NCI-H1930 (cell line): Measurements from ENCODE around the gene C1QTNF7.

Experiments
- DNase-seq, 2 experiments: peaks; one replicate each; lab custom pipeline; 2025; lab: John Stamatoyannopoulos, UW

C1QTNF7 gene

DNA sequence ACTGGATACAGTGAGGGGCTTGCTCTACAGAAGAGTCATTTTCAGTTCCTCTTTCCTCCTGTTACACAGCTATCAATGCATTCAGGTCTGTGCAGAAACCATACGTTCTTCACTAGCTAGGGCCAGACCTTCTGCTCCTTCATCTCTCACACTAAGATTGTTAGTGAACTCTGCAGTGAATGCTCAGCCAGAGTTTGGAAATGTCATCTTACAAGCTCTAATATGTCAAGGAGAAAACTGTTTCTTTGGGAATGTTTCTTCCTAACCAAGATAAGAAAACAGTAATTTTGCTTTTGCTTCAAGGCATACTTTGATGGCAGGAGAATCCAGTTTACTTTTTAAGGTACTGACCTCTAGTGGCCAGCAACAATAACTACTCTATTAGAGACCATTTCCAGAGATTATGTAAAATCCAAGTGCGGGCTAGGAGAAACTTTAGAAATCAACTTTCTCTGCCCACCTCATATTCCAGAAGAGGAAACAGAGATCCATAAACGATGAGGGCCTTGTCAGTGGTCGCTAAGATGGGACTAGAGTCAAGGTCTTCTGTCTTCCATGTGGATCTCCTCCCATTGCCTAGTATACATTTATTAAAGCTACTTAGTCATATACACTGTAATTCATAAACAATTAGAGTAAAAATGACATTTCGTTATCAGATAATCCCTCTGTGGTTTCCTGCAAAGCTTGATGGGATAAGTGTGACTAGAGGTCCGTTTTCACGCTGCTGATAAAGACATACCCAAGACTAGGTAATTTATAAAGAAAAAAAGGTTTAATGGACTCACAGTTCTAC lies 29.8 kb downstream of the C1QTNF7 start:
- peak in 1 of 2 experiments; percentile 6 for DNase-seq

DNA sequence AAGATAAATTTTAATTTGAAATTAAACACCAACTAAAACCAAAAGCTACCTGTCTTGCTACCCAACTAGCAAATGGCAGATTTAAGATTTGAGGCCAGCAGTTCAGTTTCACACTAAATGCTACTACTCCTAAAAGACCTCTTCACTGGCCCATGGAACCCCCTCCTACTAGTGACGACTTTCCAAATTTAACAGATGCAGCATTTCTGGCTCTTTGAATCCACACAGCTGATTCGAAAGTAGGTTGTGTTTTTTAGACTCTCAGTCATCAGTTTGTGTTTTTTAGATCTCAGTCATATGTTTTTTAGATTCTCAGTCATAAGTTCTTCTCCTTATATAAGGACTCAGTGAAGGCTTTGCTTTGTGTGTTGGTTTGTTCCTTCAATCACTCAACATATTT lies 30.8 kb downstream of the C1QTNF7 start:
- DNase-seq, result no peak

DNA sequence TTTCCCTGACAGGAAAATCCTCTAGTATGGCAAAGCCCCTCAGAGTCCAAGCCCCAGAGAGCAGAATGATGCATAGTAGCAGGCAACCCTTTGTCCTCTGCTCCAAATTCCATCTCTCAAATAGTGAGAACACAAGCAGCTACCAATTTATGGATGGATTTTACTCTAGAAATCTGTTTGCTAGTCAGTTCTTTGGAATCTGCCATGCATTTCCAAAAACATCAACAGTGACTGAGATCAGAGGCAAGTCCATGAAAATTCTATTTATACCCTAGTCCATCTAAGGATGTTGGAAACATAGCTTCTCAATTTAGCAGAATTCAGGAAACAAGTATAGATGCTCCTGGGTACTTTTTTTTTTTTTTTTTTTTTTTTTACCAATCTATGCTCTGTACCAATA lies 31.9 kb downstream of the C1QTNF7 start:
- no peak for DNase-seq

DNA sequence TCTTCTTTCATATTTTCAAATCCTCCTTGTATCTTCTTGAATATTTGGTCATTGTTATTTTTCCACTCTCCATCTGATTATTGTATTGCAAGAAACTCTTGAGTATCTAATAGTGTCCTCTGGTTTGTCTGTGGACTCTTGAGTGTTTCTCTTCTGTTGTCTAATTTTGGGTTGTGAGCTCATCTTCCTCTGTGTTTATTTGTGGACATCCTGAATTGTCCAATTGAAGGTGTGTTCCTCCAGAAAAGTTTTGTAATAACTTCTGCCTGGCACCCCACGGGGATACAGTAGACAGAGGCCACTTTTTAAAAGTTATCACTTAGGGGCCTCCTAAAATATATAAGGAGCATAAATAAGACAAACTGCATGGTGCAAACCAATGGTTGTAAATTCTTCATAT lies 38.8 kb downstream of the C1QTNF7 start:
- DNase-seq, result no peak

DNA sequence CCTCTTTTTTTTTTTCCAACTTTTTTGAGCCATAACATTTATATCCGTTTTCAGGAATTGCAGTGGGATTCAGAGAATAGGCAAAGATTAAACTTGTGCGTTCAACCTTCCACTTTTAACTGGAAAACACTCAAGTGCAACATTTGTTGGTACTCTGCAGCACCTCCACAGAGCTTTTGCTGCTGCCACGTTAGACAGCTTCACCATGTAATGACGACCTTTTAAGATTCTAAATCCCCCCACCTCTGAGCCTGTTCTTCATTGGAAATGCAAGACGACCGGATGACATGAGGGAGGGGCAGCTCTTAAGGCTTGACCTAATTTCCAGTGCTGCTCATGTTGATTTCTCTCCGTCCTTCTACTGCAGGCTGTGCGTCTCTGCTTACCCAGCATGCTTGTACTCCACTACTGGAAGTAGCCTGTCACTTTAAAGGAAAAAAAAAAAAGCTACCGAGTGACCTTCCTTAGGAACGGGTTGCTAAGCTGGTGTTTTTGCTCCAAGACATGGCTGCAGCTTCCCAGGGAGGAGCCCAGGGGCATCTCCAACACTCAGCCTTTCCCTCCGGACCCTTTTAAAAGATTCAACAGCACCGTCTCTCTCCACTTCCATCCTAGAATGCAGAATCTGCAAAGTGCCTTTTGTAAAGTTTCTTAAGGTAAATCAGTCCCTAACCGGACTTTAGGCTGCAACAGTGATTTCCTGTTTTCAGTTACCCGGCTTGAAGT lies 41.7 kb downstream of the C1QTNF7 start, which contains the start of gene CC2D2A:
Gene CC2D2A (plus strand): TSS at position 481 of the 726 bp plus-strand sequence. CDS start 6,051 bp downstream, outside the sequence.
- no peak for DNase-seq

DNA sequence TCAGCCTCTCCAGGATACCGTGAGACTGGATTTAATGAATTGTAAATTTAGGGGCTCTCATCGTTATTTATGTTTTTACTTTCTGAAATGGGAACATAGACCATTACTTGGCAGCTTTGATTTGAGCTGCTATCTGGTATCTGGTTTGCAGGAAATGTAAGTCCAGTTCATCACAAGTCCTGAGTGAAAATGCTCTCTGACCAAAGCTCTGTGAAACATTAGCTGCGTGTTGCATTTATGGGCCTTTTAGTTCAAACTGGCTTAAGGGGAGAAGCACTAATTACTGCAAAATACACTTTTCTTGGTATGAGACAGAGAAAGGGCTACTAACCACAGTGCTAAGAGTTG lies 42.3 kb downstream of the C1QTNF7 start:
- no peak for DNase-seq

DNA sequence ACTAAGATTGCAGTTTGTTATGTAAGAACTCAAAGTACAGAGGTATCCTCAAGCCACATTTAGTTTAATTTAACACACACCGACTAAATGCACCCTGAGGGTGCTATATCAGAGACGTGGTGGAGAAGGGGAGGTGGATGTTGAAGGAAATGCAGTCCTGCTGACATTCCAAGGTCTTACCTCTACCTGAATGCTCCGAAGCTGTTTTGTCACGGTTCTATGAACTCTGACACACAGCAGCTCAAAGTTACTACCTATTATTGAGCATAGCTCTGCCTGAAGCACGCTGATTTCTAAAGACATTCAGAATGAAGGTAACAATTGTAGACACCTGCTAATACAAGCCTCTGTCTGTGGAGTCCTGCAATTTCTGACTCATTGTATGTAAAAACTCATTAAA lies 48.6 kb downstream of the C1QTNF7 start:
- DNase-seq, result no peak

DNA sequence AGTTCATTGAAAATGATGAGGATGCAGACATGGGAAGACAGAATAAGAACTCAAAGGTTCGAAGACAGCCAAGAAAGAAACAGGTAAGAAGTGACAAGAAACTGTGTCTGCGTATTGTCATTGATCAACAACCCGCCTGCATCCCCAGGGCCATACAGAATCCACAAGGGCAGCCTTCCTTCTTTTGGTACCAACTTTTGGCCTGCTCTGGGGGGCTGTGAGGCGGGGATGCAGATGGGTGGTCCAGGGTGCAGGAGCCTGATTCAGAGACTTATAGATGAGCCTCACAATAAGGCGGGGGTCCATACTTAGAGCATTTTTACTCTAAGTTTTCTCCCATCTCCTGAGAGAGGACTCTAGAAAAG lies 50.9 kb downstream of the C1QTNF7 start:
- no peak for DNase-seq

DNA sequence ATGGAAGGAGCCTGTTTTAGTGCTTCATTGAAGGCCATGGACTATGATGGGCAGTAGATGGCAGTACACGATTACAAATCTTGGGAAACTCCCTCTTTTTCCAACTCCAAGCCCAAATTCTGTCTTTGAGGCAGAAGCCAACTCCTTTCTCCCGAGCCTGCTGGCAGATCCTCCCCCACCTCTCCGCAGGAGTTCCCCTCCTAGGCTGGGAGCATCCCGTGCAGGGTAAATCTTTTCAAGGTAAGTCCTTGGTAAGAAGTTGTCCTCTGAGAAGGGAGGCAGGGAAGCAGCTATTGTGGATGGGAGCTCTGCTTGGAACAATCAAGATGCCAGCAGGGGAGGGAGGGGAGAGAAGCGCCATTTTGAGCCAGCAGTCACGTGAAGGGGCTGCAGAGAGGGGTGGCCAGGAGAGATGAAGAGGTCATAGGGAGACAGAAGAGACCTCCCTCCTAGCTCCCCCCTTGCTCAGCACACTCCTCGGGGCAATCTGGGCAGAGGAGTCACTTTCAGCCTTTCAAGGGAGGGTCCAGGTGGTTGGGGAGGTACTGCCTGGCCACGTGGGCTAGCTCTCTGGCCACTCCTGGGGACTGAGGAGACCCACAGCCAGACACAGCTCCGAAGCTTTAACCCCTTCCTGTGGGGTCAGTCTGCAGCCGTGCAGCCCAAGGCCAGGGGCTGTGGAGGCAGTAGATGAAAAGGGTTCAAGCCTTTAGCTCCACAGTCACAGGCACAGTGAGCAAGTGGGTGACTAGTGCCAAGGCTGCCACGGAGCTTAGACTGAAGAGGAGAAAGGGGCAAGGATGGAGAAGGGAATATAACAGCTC lies 51.5 kb downstream of the C1QTNF7 start:
- peak; percentile 29 to 43 for DNase-seq

DNA sequence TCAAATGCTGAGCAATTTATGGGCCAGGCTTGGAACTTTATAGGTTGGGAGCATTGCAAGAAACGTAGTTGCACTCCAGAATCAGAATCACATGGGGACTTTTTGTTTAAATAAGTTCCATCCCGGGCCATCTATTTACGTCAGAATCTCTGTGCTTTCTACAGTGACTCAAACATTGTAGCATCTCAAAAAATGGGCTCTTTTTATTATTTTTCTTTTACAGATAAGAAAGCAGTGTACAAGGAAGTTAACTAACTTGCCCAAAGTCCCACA lies 52.0 kb downstream of the C1QTNF7 start:
- no peak for DNase-seq

DNA sequence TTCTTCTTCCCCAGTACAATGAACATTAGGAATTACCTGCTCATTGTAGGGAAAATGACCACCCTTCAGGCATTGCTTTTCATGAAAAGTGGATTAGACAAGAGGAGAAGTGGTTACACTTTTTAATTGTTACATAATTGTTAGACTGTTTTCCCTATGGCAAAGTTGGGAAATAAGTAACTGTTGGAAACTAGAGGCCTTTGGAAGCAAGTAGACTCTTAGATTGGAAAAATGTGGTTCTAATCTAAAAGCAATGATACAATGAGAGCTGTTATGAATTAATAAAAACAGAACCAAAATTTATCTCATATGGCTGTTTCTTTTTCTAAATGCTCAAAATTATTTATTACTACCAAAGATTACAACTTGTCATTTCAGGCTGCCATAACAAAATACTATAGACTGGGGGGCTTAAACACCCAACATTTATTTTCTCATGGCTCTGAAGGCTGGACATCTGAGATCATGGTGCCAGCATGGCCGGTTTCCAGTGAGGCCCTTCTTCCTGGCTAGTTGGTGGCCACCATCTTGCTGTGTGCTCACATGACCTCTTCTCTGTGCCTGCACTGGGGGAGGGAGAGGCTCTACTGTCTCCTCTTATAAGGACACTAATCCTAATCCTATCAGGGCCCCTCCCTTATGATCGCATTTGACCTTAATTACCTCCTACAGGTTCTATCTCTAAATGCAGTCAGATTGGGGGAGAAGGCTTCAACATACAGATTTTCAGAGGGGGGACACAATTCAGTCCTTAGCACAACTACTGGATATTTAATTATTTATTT lies 54.3 kb downstream of the C1QTNF7 start:
- no peak for DNase-seq

DNA sequence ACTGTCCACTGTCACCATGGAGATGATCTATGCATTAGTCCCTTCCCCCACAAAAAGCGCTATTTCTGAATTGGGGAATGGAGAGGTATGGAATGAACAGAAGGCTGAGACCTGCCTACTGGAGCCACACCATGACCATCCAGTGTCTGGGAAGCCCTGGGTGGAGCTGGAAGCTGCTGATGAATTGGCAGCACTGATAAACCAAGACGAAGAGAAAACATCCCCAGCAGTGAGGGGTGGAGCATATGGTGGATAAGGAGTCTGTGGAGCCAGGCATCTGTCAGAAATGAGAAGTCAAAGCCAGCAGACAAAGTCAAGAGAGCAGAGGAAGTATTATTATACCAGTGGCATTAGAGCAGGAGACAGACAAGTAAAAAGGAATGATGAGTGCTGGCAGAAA lies 55.0 kb downstream of the C1QTNF7 start:
- no peak for DNase-seq

DNA sequence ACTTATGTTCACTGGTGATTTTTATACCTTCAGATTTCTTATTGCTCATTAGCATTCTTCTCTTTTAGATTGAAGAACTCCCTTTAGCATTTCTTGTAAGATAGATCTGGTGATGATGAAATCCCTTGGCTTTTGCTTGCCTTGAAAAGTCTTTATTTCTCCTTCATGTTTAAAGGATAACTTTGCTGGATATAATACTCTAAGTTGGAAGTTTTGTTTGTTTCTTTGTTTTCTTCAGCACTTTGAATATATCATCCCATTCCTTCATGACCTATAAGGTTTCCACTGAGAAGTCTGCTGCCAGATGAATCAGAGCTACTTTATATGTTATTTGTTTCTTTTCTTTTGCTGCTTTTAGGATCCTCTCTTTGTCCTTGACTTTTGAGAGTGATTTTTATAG lies 60.3 kb downstream of the C1QTNF7 start:
- DNase-seq, result no peak

DNA sequence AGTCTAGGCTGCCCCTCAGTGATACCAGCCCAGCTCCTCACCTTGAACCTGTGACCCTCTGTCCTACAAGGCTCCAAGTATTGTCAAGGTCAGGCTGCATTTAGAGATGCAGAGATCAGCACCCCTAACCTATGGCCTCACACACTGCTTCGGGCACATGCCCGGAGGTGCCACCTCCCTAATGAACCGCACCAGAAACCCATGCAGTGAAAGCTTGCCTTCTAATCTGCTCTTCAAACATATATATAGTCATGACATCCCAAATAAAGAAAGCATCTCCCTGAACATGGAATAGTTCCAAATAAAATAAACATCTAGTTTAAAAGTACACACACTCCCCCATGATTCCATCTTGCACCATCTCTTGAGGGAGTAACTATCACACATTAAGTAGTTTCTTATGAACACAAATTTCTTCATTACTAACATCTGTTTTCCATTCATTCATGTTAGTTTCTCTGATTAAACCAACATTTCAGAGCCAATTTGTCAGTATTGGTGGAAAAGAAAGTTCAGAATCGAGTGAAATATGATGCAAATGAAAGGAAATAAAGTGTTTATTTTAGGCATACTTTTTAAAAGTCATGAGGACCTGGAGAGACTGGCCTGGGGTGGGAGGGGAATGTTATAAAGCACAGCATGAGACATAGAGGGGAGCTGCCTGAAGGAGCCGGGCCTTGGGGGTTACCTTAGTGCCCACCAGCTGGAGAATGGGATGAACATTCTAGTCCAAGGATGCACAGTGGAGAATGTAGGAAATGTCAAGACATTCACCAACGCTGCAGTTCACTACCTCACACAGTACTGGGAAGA lies 61.0 kb downstream of the C1QTNF7 start:
- DNase-seq, result no peak

DNA sequence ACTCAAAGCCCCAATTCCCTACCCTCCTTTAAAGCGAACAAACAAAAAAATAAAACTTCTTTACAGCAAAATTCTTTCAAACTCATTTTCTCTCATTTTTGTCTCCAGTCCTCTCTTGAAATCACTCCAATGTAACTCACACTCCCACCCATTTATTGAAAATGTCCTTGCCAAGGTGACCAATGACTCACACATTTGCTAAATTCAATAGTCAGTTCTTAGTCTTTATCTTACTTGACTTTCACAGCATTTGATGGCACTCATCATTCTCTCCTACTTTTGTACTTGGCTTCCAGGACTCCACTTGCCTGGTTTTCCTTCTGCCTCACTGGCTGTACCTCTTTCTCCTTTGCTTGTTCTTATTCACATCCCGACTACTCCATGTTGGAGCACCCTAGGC lies 61.7 kb downstream of the C1QTNF7 start:
- DNase-seq, result no peak

DNA sequence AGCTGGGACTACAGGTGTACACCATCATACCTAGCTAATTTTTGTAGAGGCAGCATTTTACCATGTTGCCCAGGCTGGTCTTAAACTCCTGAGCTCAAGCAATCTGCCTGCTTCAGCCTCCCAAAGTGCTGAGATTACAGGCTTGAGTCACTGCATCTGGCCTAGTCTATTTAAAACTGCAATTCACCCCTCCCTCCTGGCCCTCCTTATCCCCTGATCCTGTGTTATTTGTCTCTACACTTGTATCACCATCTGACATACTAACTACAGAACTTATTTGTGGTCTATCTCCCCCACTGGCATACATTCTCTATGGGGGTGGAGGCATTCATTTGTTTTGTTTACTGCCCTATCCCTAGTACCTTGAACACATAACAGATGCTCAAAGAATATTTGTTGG lies 65.6 kb downstream of the C1QTNF7 start:
- no peak for DNase-seq

DNA sequence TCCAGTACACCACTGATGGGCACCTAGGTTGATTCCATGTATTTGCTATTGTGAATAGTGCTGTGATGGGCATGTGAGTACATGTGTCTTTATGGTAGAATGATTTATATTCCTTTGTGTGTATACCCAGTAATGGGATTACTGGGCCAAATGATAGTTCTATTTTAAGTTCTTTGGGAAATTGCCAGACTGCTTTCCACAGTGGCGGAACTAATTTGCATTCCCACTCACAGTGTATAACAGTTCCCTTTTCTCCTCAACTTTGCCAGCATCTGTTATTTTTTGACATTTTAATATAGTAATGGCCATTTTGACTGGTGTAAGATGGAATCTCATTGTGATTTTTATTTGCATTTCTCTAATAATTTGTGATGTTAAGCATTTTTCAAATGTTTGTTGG lies 67.8 kb downstream of the C1QTNF7 start:
- DNase-seq, result no peak
